ENCODE results near the gene JARID2.

DNA sequence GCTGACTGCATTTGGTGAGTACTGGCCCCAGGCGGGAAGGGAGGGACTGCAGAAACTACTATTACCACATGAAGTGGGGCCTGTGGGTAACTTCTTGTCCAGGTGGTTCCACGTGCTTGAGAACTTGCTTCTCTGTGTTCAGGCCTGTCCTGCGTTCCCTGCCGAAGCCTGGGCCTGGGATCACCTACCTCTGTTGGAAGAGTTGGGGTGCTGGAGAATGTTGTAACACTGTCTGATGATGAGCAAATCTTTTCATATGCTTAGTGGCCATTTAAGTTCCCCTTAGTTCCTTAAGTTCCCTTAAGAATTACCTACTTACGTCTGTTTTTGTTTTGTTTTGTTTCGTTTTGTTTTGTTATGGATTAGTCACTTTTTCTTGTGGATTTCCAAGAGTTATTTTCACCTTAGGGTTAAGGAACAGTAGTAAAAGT lies 262.6 kb downstream of the JARID2 start:
- TF ChIP-seq CTCF (IDR thresholded peaks at IDR 0.05; ENCODE audit: low read depth, low read length) = no peak
- no peak for TF ChIP-seq POLR2A (IDR thresholded peaks at IDR 0.05; ENCODE audit: extremely low read depth, insufficient read length)
- TF ChIP-seq MYC (IDR thresholded peaks at IDR 0.05; ENCODE audit: low read depth, low read length) = no peak
- TF ChIP-seq, protein P1, sequence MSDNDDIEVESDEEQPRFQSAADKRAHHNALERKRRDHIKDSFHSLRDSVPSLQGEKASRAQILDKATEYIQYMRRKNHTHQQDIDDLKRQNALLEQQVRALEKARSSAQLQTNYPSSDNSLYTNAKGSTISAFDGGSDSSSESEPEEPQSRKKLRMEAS (IDR thresholded peaks at IDR 0.05; ENCODE audit: low read depth, low read length) = no peak

Data from NB4 (cell line).